IPS-NIHi7 (cell line): Measurements from ENCODE around the gene SVOPL.
"Not testable (repeated sequence)": the region's sequence is repeated elsewhere in the genome, so short reads cannot be mapped to it uniquely, and the experiment has no call there.

Experiments used
- DNase-seq: peaks from one replicate; pipeline ENCODE4 v3.0.0; 2012; ENCODE audit warnings: mixed read lengths; ENCODE audit errors: extremely low spot score

SVOPL gene, protein sequence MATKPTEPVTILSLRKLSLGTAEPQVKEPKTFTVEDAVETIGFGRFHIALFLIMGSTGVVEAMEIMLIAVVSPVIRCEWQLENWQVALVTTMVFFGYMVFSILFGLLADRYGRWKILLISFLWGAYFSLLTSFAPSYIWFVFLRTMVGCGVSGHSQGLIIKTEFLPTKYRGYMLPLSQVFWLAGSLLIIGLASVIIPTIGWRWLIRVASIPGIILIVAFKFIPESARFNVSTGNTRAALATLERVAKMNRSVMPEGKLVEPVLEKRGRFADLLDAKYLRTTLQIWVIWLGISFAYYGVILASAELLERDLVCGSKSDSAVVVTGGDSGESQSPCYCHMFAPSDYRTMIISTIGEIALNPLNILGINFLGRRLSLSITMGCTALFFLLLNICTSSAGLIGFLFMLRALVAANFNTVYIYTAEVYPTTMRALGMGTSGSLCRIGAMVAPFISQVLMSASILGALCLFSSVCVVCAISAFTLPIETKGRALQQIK

DNA sequence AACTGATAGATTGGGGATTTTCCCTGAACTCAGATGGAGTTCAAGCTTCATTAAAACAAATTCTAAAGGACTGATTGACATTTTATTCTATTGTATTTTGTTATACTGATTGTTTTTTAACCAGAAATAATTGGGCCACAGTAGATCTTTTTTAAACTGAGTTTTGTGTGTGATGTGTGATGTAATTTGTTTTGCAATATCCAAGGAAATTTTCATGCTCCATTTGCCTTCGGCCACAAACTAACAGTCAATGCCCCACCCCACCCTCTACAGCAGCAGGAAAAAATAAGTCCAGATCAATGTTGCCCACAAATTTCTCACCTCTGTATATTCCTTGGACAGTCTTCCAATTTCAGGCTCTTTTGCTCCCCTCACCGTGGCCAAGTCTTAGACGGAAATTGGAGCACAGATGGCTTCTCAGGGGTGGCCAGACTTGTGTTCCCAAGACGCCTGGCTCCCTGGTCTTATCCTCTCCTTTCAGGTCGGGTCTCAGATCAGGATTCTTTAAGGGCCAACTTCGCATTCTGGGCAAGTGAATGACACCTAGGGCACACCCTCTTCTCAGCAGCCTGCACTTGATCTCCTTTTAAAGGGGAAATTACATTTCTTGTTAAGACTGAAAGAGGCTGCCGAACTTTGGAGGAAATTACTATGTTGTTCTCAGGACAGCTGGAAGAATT lies at the start of gene SVOPL:
Gene SVOPL (minus strand): TSS at position 506 of the 680 bp plus-strand sequence. CDS start 22,317 bp downstream, outside the sequence.
- DNase-seq, result no peak

DNA sequence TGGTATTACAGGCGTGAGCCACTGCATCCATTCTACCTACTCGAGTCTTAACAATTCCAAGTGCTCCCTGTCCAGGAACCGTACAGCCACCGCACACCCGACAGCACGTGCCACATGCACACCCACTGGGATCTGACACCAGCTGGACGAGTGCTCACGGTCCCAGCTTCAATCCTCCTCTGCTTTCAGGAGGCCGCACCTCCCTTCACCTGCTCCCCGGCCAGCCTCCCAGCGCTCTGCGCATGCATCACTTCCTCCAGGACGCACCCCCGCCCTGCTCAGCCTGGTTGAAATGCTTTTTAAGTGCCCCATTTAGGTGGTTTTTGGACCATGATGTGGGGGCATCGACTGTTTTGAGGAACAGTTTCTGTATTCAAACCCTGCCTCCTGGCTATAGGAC lies 49.3 kb upstream of the SVOPL start:
- DNase-seq, result no peak

DNA sequence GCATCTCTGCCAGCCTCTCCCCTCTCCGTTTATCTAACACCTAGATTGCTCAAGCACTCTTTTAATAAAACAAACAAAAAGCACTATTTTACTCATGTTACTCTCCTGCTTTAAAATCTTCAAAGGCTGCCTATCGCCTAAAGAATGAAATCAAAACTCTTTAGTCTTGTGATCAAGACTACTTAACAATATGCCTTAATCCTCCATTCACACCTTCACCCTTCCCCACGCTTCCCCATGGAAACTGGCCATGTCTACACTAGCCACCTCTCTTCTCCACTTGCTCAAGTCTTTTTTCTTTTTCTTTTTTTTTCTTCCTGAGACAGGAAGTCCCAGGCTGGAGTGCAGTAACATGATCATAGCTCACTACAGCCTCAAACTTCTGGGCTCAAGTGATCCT lies 48.8 kb upstream of the SVOPL start:
- no peak for DNase-seq

DNA sequence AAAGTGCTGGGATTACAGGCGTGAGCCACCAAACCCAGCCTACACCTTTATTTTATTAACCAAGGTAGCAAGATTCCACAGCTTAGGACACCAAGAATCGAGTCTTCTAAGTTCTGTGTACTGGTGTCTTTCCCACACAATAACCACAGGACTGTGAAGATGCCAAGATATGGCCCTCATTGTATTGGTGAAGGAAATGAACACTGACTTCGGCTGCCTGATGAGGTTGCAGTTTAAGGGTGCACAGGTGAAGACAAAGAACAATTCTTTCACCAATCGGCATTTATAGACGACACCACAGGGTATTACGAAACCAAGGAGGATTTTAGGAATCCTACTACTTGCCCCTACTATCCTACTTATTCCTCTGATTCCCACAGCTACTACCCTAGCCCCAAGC lies 47.5 kb upstream of the SVOPL start:
- no peak for DNase-seq

DNA sequence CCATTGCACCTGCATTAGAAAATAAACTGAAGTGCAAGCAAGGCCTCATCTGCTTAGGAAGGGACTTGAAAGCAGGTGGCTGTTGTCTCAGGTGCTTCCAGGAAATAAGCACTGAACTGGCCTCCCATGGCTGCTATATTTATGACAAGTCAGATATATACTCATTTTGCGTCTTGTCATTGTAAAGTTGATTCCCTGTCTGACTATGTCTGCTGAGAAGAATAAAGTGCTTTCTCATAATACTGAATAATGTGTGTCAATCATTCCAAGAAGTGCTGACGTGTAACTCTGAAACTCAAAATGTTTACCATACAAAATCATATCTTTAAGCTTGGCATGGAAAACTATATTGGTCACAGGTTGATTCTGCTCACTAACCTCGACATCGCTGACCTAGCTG lies 44.9 kb upstream of the SVOPL start:
- no peak for DNase-seq

DNA sequence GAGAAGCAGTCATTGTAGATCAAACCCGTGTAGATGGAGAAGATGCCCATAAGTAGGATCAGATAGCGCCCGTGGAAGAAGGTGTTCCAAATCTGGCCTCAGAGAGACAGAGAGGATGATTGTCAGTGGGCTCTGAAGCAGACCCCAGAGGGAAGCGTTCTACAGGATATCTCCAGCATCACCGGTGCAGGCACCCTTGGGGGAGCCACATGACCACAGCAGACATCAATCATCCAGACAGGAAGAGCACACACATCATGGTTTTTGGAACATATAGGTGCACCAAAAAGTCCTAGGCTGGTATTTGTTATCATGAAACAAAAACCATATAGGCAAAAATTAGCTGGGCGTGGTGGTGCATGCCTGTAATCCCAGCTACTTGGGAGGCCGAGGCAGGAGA lies 44.0 kb upstream of the SVOPL start:
- no peak for DNase-seq

DNA sequence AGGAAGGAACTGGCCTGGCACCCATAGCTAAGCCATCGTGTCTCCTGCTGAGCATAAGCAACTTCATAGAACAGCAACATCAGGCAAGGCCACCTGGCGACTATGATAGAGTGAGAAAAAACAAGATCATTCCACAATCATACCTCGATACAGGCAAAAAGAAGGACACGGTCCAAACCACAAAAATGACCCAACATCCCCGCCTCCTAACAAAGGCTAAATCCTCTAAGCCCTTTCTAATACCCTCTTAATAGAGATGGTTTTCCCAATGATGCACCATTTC lies 40.2 kb upstream of the SVOPL start:
- no peak for DNase-seq

DNA sequence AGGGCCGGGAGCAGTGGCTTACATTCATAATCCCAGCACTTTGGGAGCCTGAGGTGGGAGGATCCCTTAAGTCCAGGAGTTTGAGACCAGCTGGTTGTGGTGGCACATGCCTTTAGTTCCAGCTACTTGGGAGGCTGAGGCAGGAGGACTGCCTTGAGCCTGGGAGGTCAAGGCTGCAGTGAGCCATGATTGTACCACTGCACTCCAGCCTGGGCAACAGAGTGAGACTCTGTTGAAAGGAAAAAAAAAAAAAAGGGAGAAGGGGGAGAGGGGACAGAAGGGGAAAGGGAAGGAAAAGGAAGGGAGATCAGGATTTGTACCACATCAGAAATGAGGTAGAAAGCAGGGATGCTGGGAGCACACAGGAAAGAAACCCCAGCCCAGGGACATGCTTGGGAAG lies 38.7 kb upstream of the SVOPL start:
- DNase-seq, result no peak

DNA sequence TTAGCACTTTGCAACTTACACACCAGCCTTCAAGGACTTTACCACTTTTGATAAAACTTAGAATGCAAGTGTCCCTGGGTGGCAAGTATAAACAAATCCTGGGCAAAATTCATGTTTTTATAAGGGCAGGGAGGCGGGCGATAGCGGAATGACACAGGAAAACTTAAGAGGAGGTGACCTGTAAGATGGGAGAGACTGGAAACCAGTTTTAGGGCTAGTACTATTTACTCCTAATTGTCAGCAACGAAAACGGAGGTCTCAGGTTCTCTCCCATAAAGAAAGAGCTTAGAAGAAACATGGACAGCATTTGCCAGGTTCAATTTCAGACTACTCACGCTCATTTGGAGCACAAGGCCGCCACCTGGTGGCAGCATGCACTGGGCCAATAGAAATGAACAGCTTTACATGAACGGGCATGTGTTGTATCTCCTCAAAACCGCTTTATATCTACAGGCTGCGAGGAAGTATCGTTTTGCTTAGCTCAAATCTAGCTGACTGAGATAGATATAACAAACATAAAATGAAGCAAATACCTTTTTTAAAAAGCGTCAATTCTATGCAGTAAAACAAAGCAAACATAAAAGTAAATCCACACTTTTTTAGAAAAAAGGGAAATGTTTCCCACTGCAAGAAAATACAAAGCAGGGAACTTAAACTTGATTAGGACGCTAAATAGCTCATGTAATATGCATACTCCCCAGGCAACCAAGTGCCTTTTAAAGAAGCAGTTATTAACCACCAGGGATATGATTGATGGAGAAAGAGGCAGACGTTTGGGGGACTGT lies 37.6 kb upstream of the SVOPL start:
- DNase-seq, result peak; percentile 86

DNA sequence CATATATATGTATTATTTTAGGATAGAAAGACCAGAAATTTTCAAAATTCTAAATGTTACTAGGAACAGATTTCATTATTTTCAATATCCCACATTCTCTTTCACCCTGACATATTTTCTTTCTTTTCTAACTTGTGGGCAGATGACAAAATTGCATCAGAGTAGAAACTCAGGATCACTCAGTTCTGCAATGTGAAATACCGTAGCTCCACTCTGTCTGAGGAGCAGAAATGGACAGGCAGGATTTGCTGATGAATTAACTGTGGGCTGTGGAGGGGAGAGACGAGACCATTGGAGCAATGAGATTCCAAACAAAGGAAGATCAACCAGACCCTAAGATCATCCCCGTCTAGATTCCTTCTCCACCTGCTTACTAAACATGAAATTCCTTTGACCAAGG lies 37.0 kb upstream of the SVOPL start:
- DNase-seq, result no peak

DNA sequence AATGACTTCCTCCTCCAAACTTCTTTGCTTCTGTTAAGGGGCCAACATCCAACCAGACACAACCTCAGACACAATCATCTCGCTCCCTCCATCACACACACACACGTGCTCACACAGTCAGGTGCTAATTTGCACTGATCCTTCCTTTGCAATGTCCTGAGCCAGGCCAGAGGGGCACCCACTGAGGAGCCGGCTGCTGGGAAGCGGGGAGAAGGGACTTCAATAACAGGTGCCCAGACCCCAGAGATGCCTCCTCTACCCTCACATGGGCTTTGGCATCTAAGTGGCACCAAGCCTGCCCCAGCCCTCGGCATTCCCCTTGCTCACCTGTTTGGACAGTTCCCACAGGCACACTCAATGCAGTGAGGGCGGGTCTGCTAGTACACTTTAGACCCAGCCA lies 34.2 kb upstream of the SVOPL start:
- DNase-seq, result no peak

DNA sequence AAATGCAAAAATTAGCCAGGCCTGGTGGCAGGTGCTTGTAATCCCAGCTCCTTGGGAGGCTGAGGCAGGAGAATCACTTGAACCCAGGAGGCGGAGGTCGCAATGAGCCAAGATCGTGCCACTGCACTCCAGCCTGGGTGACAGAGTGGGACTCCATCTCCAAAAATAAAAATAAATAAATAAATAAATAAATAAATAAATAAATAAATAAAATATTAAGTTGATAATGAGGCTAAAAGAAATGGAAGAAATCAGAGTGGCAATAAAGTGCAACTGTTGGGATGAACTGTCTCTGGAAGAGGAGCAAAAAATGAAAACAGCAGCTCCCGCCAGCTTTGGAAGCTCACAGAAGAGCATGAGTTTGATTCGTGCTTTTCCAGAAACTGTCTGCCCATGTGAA lies 30.6 kb upstream of the SVOPL start:
- not testable (repeated sequence) for DNase-seq

DNA sequence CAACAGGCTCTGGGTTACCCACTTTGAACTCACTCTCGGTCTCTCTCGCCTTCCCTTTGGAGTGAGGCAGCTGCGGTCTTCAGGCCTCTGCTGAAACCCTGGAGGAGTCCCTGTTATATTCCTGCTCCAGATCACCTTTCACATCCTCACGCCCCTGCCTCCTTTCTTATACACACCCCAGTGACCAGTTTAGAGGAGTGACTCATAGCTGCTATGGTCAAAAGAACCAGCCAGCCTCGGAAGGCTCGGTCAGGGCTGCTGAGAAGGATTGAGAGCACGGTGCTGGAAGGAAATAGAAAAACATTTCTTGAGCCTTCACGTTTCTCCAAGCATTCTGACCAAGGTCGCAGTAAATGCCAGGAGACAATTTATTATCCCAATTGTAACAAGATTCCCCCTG lies 28.3 kb upstream of the SVOPL start:
- DNase-seq, result peak; percentile 37

DNA sequence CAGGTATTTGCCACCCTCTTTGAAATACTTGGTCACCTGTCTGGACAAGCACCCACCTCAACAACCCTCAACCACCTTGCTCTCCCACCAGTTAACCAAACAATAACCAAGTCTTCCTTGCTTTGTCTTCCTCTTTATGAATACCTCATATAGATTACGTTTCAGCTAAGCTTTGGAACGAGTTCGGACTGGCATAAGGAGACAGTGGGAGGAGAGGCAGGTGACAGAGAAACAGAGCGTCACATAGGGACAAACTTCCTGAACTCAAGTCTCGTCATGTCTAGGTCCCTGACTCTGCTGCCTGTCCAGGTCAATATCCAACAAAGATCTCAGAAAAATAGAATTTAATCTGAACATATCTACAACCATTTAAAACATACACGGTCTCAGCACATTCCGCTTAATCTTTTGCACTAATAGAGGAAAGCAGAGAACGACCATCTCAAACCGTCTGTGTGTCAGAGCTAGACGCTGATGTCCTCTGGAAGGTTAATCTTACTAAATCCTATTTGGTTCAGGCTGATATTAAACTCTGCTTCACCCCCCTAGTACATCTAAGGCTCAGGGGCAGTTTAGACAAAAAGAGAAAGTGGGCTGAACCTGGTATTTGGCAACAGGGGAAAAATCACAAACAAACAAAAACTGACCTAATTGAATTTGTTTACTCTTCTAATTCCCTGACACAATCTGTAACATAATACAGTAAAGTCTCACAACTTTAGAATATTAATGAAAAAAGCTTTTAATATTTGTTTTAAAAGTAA lies 26.4 kb upstream of the SVOPL start:
- no peak for DNase-seq

DNA sequence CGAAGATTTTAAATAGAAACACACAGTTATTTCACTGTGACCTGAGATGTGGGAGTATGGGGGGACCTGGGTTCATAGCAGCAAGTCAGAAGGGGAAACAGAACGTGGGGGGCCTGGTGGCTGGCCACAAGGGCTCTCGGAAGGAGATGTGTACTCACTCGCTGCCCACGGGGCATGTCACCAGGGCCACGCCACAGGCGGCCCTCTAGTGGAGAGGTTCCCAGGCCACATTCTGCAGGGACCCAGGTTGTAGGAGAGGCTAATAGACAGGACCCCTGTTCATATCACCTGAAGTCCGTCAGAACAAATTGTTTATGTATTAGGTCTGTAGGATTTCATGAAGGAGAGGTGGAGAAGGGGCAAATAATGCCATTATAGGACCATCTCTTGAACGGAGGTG lies 25.1 kb upstream of the SVOPL start:
- DNase-seq, result peak; percentile 59

DNA sequence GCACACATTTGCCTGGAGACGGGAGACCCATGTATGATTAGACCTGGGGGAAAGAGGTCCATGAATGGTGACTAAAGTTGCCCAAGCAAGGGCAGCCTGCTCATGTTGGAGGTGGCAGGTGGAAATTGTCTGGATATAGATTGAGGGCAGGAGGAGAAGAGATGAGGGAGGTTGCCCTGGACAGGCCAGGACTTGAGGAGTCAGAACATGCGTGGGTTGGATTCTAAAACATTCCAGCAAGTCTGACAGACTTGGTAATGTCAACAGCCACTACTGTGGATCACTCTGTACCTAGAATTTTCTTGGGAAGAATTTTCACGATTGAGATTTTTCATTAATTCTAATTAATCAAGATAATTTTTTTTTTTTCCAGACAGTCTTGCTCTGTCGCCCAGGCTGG lies 19.1 kb upstream of the SVOPL start:
- DNase-seq, result no peak

DNA sequence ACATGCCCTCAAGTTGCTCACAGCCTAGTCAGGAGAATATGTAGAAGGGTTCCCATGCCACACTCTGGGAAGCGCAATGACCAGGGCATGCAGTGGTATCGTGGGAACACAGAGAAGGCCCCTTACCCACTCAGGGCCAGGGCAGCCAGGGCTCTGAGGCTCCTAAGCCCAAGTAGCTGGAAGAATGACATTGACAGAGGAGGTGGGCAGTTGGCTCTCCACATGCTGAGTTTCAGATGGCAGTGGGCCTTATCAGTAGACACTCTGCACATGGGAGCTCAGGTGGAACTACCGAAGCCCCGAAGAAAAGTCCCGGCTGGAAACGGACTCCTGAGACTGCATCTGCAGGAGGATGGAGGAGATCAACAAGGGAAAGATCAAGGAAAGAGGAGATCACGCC lies 15.7 kb upstream of the SVOPL start:
- DNase-seq, result no peak

DNA sequence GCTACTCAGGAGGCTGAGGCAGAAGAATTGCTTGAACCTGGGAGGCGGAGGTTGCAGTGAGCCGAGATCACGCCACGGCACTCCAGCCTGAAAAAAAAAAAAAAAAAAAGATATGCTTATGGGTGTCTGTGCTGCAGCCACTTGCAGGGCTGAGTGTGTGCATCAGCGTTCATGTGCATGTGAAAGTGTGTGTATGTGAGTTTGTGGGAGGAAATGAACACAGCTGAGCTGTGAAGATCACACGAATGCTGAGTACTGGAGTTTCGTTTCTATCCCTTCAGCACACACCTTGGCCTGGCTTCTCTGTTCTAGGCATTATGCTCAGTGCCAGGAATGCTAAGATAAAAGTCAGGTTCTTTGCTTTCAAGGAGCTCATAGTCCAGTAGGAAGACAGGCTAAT lies 12.0 kb upstream of the SVOPL start:
- no peak for DNase-seq

DNA sequence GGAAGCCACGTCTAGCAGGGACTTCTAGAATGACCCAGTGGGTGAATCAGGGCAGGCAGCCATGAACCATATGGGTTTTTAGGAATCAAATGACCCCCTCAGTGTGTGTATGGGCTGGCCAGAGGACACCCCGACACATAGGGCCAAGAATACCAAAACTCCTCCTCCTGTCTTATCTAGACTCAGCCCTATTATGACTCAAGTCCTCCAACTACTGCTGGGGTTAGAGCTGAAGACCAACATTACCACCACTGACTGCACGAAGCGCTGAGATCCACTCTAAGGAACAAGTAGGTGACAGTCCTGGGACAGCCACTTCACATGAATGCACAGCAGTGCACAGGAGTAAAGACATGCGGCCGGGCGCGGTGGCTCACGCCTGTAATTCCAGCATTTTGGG lies 11.5 kb upstream of the SVOPL start:
- DNase-seq, result no peak

DNA sequence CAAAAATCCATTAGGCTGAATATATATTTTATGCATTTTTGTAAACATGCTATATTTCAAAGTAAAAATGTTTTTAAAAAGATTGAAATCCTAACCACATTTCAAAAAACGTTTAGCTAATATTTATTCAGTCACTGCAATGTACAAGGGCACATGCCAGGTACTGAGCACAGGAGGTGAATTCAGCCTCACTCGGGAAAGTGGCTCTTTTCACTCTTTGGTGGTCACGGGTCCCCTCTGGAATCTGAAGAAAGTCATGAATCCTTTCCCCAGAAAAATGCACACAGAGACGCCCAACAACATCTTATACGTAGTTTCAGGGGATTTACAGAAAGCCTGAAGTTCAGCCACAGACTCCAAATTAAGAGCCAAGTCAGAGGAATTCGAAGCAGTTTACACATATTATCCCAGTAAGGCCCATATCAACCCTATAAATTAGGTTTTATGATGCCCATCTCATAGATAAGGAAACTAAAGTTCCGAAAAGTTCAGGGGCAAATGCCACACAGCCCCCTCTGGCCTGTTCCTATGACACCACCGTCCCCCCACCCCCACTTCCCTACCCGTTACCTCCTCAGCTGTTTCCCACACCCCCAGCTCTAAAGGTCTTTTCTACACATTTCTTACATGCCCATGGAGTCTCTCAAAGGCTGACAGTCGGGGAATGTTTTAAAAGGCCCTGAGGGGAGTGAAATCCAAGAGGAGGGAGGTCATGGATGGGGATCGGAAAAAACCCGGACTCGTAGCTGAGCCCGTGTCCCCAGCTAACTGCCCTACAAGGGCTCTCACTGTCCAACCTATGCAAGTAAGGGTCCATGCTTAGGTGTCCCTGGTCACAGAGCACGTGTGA lies 9.6 kb upstream of the SVOPL start:
- no peak for DNase-seq

DNA sequence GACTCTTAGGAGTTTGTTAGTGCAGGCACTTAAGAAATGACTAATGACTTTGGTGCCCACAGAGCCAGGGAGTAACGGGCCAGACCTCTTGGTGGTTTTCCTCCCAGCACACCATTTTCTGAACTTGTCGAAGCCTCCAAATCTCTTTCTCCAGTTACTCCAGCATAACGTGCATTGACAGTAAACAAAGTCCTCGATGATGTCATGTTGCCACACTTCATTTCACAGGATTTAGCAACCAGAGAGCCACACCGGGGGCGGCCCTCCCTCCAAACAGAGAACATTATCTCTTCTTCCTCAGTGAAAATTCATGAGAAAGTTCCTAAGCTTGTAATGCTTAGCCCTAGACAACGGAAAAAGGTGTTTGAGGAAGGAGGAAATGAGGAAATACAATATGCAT lies 4.0 kb upstream of the SVOPL start:
- DNase-seq, result no peak
